HepG2 (cell line): ENCODE data around the gene HSD17B11. TPM values are rescaled to one million over a fixed set of nuclear protein-coding genes. Genes with fewer than 3 reads are reported as not detected.

Experiments
- CREM ChIP-seq, 2 experiments: sonication (generic) in 1 of 2; formaldehyde crosslinking in 1 of 2; IDR thresholded peaks; 2 replicates each; pipeline versions ENCODE4 v1.4.0 to v1.6.1; 2016 to 2020; ENCODE audit warnings: antibody characterized with exemption in 1 of 2, mild to moderate bottlenecking in 1 of 2, missing genetic modification reagents in 1 of 2
- FOSL1 ChIP-seq: sonication (generic); formaldehyde crosslinking; IDR thresholded peaks from 2 replicates; pipeline ENCODE4 v1.9.0; 2021; ENCODE audit warnings: missing genetic modification reagents, borderline replicate concordance
- FOXM1 ChIP-seq: sonication (generic); formaldehyde crosslinking; IDR thresholded peaks from 2 replicates; pipeline ENCODE4 v1.5.0; 2020; ENCODE audit warnings: missing genetic modification reagents
- JUNB ChIP-seq: sonication (generic); formaldehyde crosslinking; IDR thresholded peaks from 2 replicates; pipeline ENCODE4 v1.8.0; 2022; ENCODE audit warnings: missing genetic modification reagents, mild to moderate bottlenecking, borderline replicate concordance
- NFE2 ChIP-seq: sonication (generic); formaldehyde crosslinking; IDR thresholded peaks from 2 replicates; pipeline ENCODE4 v1.4.0; 2020; ENCODE audit warnings: missing genetic modification reagents
- NPAS2 ChIP-seq: sonication (generic); formaldehyde crosslinking; IDR thresholded peaks from 2 replicates; pipeline ENCODE4 v1.8.0; 2022; ENCODE audit warnings: mild to moderate bottlenecking, missing genetic modification reagents, borderline replicate concordance
- SMYD3 ChIP-seq: sonication (generic); formaldehyde crosslinking; IDR thresholded peaks from 2 replicates; pipeline ENCODE4 v1.8.1; 2023; ENCODE audit warnings: mild to moderate bottlenecking, missing genetic modification reagents
- SRF ChIP-seq: IDR thresholded peaks from 2 replicates; pipeline ENCODE4 v1.6.1; 2011; ENCODE audit warnings: mild to moderate bottlenecking, low read depth, low read length, moderate library complexity
- SSRP1 ChIP-seq: IDR thresholded peaks from 2 replicates; pipeline ENCODE4 v1.6.1; 2016; ENCODE audit warnings: control low read depth
- TEAD2 ChIP-seq: sonication (generic); formaldehyde crosslinking; IDR thresholded peaks from 2 replicates; pipeline ENCODE4 v1.9.0; 2021; ENCODE audit warnings: missing genetic modification reagents
- ZBTB20 ChIP-seq: sonication (generic); formaldehyde crosslinking; IDR thresholded peaks from 2 replicates; pipeline ENCODE4 v1.8.1; 2023; ENCODE audit warnings: missing genetic modification reagents, low read depth, mild to moderate bottlenecking, borderline replicate concordance
- ZFAT ChIP-seq: sonication (generic); formaldehyde crosslinking; conservative IDR thresholded peaks from 2 replicates; pipeline ENCODE4 v1.8.1; 2023; ENCODE audit warnings: missing genetic modification reagents, inconsistent platforms
- ZNF160 ChIP-seq: sonication (generic); formaldehyde crosslinking; IDR thresholded peaks from 2 replicates; pipeline ENCODE4 v1.8.0; 2022; ENCODE audit warnings: mild to moderate bottlenecking, inconsistent platforms, missing genetic modification reagents
- ZNF33A ChIP-seq: sonication (generic); formaldehyde crosslinking; IDR thresholded peaks from 2 replicates; pipeline ENCODE4 v1.5.1; 2020; ENCODE audit warnings: missing genetic modification reagents, mild to moderate bottlenecking, moderate library complexity, borderline replicate concordance
- ZNF34 ChIP-seq: sonication (generic); formaldehyde crosslinking; IDR thresholded peaks from 2 replicates; pipeline ENCODE4 v1.4.0; 2020; ENCODE audit warnings: mild to moderate bottlenecking, missing genetic modification reagents, borderline replicate concordance
- ZNF530 ChIP-seq: sonication (generic); formaldehyde crosslinking; IDR thresholded peaks from 2 replicates; pipeline ENCODE4 v1.5.0; 2020; ENCODE audit warnings: low read depth, mild to moderate bottlenecking, missing genetic modification reagents
- ZSCAN12 ChIP-seq: sonication (generic); formaldehyde crosslinking; IDR thresholded peaks from 2 replicates; pipeline ENCODE4 v1.9.0; 2021; ENCODE audit warnings: mild to moderate bottlenecking, missing genetic modification reagents
- polyA plus RNA-seq, 8 experiments: library from polyadenylated mRNA; depleted of rRNA in 3 of 8; stranded (reverse) in 7 of 8; unstranded in 1 of 8; fragments of >200 nt; fragmentation: Illumina TruSeq in 4 of 8; extraction: Trizol in 4 of 8; gene quantifications; 2 replicates each; pipeline versions ENCODE4 v1.2.1 to v1.2.3, GENCODE V29; 2011 to 2016; ENCODE audit warnings: low read depth in 4 of 8, missing spikeins in 1 of 8, mixed read lengths in 1 of 8; ENCODE audit not compliant: insufficient read depth in 1 of 8
- total RNA-seq, 5 experiments: library from RNA; depleted of rRNA; stranded (reverse); fragments of >200 nt; fragmentation: Illumina TruSeq; extraction: Trizol; gene quantifications; 2 replicates each; pipeline ENCODE4 v1.2.3, GENCODE V29; 2016; ENCODE audit warnings: low read depth in 1 of 5
- TF ChIP-seq, protein P1 (sequence below): sonication (generic); formaldehyde crosslinking; IDR thresholded peaks from 2 replicates; pipeline ENCODE4 v1.5.1; 2020; ENCODE audit warnings: mild to moderate bottlenecking, missing genetic modification reagents
- TF ChIP-seq, protein P2 (sequence below): sonication (generic); formaldehyde crosslinking; conservative IDR thresholded peaks from 2 replicates; pipeline ENCODE4 v1.5.0; 2020; ENCODE audit warnings: missing genetic modification reagents
- TF ChIP-seq, protein P3 (sequence below): sonication (generic); formaldehyde crosslinking; IDR thresholded peaks from 2 replicates; pipeline ENCODE4 v1.8.0; 2022; ENCODE audit warnings: missing genetic modification reagents, low read depth, mild to moderate bottlenecking, borderline replicate concordance
- TF ChIP-seq, protein P4 (sequence below): IDR thresholded peaks from 2 replicates; pipeline ENCODE4 v1.6.1; 2012; ENCODE audit warnings: inconsistent platforms

HSD17B11 gene
- total and polyA plus RNA-seq, 2 of the 13 experiments (the other 11 are each of a cell fraction or from before 2014, with no cell fraction given), result 121 to 158 TPM

DNA sequence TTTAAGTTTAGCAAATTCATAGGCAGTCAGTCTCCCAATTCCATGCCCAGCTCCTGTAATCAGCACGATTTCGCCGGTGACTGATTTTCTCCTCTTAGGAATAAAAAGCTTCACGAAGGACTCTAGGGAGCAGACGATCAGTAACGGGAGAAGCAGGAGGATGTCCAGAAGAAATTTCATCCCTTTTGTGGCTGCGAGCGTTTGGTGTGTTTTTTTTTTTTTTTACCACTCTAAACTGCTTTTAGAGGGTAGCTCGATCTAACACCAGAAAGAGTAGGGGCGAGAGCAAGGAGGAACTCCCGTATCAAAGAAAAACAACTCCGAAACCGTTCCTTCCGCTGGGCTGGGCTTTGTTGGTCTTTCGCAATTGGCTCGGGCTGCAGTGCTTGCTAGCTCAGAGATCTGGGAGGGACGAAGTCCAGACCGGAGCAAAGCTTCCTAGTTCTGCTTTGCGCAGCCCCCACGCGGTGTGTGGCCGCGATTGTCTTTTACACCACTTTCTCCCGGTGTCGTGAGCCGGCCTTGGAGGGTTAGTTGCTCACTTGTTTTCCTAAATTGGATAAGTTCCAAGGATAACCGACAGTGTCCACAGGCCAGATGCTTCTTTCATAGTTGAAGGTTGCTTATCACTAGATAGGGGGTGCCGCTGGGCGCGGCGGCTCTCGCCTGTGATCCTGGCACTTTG is at the start of gene HSD17B11 (continued):
- TF ChIP-seq, protein P1, sequence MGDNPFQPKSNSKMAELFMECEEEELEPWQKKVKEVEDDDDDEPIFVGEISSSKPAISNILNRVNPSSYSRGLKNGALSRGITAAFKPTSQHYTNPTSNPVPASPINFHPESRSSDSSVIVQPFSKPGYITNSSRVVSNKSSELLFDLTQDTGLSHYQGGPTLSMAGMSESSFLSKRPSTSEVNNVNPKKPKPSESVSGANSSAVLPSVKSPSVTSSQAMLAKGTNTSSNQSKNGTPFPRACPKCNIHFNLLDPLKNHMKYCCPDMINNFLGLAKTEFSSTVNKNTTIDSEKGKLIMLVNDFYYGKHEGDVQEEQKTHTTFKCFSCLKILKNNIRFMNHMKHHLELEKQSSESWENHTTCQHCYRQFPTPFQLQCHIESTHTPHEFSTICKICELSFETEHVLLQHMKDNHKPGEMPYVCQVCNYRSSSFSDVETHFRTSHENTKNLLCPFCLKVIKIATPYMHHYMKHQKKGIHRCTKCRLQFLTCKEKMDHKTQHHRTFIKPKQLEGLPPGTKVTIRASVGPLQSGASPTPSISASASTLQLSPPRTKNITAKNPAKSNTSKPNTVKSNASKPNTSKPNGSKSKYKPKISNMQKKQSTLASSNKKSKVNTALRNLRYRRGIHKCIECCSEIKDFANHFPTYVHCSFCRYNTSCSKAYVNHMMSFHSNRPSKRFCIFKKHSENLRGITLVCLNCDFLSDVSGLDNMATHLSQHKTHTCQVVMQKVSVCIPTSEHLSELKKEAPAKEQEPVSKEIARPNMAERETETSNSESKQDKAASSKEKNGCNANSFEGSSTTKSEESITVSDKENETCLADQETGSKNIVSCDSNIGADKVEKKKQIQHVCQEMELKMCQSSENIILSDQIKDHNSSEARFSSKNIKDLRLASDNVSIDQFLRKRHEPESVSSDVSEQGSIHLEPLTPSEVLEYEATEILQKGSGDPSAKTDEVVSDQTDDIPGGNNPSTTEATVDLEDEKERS, result peak; percentile 70; the same call in 1 of the 2 replicates
- TF ChIP-seq ZNF530 (CRISPR knock-in tag), result no peak
- no peak for TF ChIP-seq ZSCAN12 (CRISPR knock-in tag)
- no peak for TF ChIP-seq NPAS2 (CRISPR knock-in tag)
- TF ChIP-seq ZNF34 (CRISPR knock-in tag), result no peak
- no peak for TF ChIP-seq ZFAT (CRISPR knock-in tag)
- TF ChIP-seq SMYD3 (CRISPR knock-in tag), result peak; percentile 89; the same call in 1 of the 2 replicates
- TF ChIP-seq ZNF160 (CRISPR knock-in tag), result no peak; the same call in 1 of the 2 replicates
- TF ChIP-seq, protein P2, sequence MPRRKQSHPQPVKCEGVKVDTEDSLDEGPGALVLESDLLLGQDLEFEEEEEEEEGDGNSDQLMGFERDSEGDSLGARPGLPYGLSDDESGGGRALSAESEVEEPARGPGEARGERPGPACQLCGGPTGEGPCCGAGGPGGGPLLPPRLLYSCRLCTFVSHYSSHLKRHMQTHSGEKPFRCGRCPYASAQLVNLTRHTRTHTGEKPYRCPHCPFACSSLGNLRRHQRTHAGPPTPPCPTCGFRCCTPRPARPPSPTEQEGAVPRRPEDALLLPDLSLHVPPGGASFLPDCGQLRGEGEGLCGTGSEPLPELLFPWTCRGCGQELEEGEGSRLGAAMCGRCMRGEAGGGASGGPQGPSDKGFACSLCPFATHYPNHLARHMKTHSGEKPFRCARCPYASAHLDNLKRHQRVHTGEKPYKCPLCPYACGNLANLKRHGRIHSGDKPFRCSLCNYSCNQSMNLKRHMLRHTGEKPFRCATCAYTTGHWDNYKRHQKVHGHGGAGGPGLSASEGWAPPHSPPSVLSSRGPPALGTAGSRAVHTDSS (CRISPR knock-in tag), result 0 out of 2 replicates have a peak, but pooled peaks have one; percentile 27
- TF ChIP-seq CREM (IDR thresholded peaks at IDR 0.05), result peak; percentile 71; the same call in 1 of the 2 replicates
- no peak for TF ChIP-seq CREM (CRISPR knock-in tag; IDR thresholded peaks at IDR 0.05)
- no peak for TF ChIP-seq SRF
- TF ChIP-seq, protein P3, sequence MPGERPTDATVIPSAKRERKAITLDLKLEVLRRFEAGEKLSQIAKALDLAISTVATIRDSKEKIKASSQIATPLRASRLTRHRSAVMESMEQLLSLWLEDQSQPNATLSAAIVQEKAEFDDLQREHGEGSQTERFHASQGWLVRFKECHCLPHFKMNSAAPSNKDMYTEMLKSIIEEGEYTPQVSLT, result 0 out of 2 replicates have a peak, but pooled peaks have one; percentile 81
- no peak for TF ChIP-seq FOXM1 (CRISPR knock-in tag)
- TF ChIP-seq FOSL1, result no peak
- TF ChIP-seq TEAD2 (CRISPR knock-in tag), result no peak
- TF ChIP-seq NFE2 (CRISPR knock-in tag), result no peak
- TF ChIP-seq ZNF33A (CRISPR knock-in tag), result no peak
- peak; percentile 43; the same call in 1 of the 2 replicates for TF ChIP-seq ZBTB20 (CRISPR knock-in tag)
- TF ChIP-seq JUNB (CRISPR knock-in tag), result no peak; the same call in 1 of the 2 replicates
- TF ChIP-seq SSRP1 (CRISPR knock-in tag), result peak; percentile 77; the same call in 1 of the 2 replicates
- TF ChIP-seq, protein P4, sequence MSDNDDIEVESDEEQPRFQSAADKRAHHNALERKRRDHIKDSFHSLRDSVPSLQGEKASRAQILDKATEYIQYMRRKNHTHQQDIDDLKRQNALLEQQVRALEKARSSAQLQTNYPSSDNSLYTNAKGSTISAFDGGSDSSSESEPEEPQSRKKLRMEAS, result peak; percentile 79
